OCI-LY3 (cell line): Measurements from ENCODE around the gene GJD3.

Experiments
- CTCF ChIP-seq: fragments of 200-600, 300-600 bp; sonication (generic); IDR thresholded peaks from 2 replicates; pipeline ENCODE4 v1.5.1; 2014; ENCODE audit warnings: antibody characterized with exemption, low read length, low read depth
- EZH2phosphoT487 ChIP-seq: fragments of 200-600 bp; shearing (Covaris generic); IDR thresholded peaks from 2 replicates; pipeline ENCODE4 v1.6.1; 2018; ENCODE audit warnings: antibody characterized with exemption, mixed run types, low read depth

- TF ChIP-seq CTCF (no peak), EZH2phosphoT487 (no peak)
These were observed 40.9 kb downstream of the GJD3 start for GRCh38 chr17:40323391-40324381.
